AG10803 (cell line): Measurements from ENCODE around the gene CACNB2.

ENCODE experiments used
- DNase-seq: peaks from one replicate; pipeline ENCODE4 v3.0.0; 2010; ENCODE audit warnings: low read depth
- H3K4me3 ChIP-seq: 2 replicates; pipeline ENCODE4 v1.5.1; 2011; ENCODE audit warnings: mild to moderate bottlenecking, low read length, control low read depth
- TF ChIP-seq, protein P1 (sequence below): conservative IDR thresholded peaks from 2 replicates; pipeline ENCODE4 v1.5.1; 2011; ENCODE audit warnings: mild to moderate bottlenecking, low read length, control low read depth, inconsistent platforms

The CACNB2 gene

GRCh38 chr10:18282094-18282493 lies 141.9 kb downstream of the CACNB2 start:
- TF ChIP-seq, protein P1, sequence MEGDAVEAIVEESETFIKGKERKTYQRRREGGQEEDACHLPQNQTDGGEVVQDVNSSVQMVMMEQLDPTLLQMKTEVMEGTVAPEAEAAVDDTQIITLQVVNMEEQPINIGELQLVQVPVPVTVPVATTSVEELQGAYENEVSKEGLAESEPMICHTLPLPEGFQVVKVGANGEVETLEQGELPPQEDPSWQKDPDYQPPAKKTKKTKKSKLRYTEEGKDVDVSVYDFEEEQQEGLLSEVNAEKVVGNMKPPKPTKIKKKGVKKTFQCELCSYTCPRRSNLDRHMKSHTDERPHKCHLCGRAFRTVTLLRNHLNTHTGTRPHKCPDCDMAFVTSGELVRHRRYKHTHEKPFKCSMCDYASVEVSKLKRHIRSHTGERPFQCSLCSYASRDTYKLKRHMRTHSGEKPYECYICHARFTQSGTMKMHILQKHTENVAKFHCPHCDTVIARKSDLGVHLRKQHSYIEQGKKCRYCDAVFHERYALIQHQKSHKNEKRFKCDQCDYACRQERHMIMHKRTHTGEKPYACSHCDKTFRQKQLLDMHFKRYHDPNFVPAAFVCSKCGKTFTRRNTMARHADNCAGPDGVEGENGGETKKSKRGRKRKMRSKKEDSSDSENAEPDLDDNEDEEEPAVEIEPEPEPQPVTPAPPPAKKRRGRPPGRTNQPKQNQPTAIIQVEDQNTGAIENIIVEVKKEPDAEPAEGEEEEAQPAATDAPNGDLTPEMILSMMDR: no peak

DNA sequence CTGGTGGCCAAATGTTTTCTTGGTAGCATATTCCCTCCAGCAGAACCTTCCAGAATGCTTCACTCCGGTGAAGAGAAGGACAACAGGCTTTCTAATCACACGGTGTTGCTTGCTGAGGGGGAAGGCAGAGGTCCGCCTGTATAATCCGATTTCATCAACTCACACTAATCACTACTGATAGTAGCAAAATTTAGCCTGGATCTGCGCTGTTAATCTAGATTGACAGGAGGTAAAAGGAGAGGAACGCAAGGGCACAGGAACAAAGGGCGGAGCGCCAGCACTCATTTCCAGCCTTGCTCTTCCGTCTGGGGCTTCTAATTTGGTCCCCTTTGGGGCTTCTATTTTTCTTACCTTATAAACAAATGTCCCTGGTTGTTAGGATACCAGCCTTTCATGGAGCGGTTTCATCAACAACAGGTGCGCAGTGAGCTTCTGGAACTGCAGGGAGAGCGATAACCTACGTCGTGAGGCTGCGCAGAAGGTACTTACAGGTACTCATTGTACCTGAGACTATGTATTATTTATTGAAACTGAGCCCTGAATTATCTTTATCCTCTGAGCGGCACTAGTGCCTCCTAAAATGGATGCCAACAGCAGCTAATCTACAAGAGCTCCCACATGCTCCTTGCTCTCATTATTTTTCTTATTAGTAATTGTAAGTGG lies 150.6 kb downstream of the CACNB2 start:
- no peak for DNase-seq
- TF ChIP-seq, protein P1: no peak
- no peak overlapping the region for H3K4me3 ChIP-seq

More at GRCh38 chr10:18282094-18282493, 141.9 kb downstream of the CACNB2 start:
- no peak for DNase-seq
- H3K4me3 ChIP-seq: no peak overlapping the region

DNA sequence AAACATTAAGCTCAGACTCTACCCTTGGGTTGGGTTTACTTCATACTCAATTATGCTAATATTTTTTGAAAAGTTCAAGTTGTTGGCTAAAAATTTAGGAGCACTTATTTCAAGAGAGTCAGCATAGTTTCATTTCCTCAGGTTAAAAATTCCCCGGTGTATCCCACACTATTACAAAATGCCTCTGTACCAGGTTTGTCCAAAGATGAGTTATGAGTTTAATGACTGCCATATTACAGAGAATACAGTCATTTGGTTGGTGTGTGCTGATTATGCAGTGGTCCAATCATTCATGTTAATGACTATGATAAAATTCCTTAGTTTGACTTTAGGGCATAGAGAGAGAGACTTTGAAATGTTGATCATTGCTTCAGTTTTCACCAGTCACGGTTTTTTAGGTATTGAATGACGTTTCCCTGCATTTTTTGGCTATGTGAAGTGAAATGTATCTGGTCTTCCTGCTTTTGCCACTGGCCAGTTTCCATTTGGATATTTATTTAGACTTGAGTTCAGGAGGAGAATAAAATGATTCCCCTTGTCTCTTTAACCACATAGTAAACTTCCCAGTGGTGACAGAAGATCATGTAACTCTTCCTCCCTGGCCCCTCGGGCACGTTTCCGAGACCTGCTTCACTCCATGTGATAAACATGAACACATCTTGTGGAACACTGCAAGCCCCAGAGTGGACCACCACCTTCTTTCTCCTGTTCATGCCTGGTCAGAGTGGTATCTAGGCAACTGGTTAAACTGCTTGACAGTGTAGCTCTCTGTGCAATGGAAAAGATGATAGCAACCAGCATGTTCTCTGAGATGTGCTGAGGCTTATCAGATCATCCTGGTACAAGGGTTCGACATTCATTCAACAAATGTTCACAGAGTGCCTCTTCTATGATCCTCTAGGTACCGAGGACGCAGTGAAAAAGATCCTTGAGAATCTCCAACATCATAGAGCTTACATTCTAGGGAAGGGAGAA lies 153.6 kb downstream of the CACNB2 start:
- H3K4me3 ChIP-seq: no peak overlapping the region
- TF ChIP-seq, protein P1: no peak
- no peak for DNase-seq

GRCh38 chr10:18294633-18295032 lies 154.4 kb downstream of the CACNB2 start:
- DNase-seq: no peak

DNA sequence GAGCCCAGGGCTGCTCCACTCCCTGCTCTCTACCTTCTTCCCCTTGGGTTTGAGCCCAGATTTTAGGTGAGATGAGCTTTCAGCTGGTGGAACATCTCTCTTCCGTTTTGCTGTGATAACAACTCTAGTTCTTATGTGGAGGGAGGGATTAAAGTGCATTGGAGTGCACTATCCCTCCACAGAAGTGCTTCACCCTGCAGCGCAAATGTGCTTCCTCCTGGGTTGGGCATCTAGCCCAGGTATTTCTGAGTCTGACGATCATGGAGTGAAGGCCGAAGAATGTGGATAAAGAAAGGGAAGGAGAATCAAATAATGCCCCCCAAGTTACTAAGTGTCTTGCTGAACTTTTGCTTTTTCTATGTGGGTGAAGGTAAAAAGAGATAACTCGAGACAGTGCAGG lies 157.4 kb downstream of the CACNB2 start:
- TF ChIP-seq, protein P1: no peak
- no peak overlapping the region for H3K4me3 ChIP-seq
- no peak for DNase-seq

More at GRCh38 chr10:18294633-18295032, 154.4 kb downstream of the CACNB2 start:
- TF ChIP-seq, protein P1: no peak
- no peak overlapping the region for H3K4me3 ChIP-seq

DNA sequence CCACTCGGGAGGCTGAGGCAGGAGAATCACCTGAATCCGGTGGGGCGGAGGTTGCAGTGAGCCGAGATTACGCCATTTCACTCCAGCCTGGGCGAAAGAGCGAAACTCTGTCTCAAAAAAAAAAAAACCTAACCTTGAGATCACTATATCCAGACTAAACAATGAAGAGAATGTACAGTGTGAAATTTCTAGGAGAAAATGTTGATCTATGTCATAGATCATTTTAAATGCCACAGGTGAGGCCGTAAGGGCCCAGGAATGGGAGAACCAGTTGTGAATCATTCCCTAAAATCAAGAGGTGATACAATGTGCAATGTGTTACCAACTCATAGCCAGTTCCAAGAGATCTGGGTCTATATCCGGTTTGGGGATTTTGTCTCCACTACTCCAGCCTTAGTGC lies 158.0 kb downstream of the CACNB2 start:
- no peak overlapping the region for H3K4me3 ChIP-seq
- DNase-seq: no peak
- TF ChIP-seq, protein P1: no peak
